GM12873 (cell line): ENCODE results near the gene CUZD1.

Source experiments
- CTCF ChIP-seq: IDR thresholded peaks from 2 replicates; pipeline ENCODE4 v1.5.1; 2012; ENCODE audit warnings: low read depth, mild to moderate bottlenecking, moderate library complexity, low read length, control low read depth; ENCODE audit not compliant: insufficient read depth; ENCODE audit errors: missing control alignments

Gene CUZD1

GRCh38 chr10:122782911-122783310, 62.7 kb downstream of the CUZD1 start:
- TF ChIP-seq CTCF = no peak
